Mucosa of stomach (tissue), 1 donor: ENCODE results near the gene TBC1D4.

ENCODE experiments used
- H3K27me3 ChIP-seq: one replicate; pipeline ENCODE4 v1.7.0; 2013; ENCODE audit warnings: mild to moderate bottlenecking, low read length; ENCODE audit not compliant: control insufficient read depth, insufficient read depth
- H3K36me3 ChIP-seq: one replicate; pipeline ENCODE4 v1.7.0; 2013; ENCODE audit warnings: low read length; ENCODE audit not compliant: control insufficient read depth, insufficient read depth
- H3K4me1 ChIP-seq: one replicate; pipeline ENCODE4 v1.7.0; 2013; ENCODE audit warnings: mild to moderate bottlenecking, low read length; ENCODE audit not compliant: control insufficient read depth, insufficient read depth
- H3K4me3 ChIP-seq: one replicate; pipeline ENCODE4 v1.7.0; 2013; ENCODE audit warnings: low read length
- H3K9ac ChIP-seq: one replicate; pipeline ENCODE4 v1.7.0; 2013; ENCODE audit warnings: mild to moderate bottlenecking, low read length, moderate library complexity
- H3K9me3 ChIP-seq: one replicate; pipeline ENCODE4 v1.7.0; 2013; ENCODE audit warnings: mild to moderate bottlenecking, low read length, moderate library complexity; ENCODE audit not compliant: control insufficient read depth
- donor health status: Pancreatic carcinoma.

The TBC1D4 gene

DNA sequence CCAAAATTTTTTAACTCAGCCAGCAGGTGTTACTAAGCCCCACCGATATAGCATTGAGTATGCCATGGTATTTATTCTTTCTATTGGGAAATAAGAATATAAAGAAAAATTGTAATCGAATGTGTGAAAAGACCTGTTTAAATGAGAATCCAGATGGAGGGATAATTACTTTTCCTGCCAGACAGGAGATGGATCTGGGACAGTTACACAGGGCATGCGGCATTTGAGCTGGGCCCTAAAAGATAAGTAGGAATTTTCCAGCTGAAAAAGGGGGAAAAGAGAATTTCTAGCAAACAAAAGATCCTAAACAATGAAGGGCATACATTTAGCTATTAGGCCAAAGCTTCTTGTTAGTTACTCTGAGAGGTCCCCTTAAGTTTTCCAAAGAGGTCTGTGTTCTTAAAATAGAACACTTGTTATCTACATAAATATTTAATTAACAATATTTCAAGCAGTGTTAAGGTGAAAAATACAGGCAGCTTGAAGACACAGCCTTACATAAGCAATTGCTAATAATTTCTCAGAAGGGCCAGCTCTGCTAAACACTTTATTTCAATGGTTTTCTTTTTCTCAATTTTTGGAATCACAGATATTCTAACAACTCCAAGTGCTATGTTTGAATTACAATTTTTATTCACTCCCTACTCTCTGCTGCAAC, 63.7 kb downstream of the TBC1D4 start:
- H3K9ac ChIP-seq: no peak overlapping the region

DNA sequence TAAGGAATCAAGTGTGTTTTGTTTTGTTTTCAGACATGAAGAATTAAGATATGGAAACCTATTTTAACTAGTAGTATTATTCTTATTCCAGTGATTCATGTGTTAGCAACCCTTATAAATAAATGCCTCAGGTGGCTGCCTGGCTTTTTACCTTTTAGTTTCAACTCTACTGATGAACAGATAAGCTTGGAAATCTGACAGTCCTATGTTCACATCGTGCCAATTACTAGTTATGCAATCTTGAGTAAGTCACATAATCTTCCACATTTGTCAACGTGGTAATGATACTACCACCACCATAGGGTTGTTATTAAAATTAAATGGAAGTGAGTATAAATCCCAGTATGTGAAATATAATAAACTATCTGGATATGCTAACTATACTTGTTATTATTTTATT, 64.3 kb downstream of the TBC1D4 start:
- H3K9ac ChIP-seq: no peak overlapping the region

More for the DNA sequence above, 63.7 kb downstream of the TBC1D4 start:
- no peaks in the 10 kb centered on the region for H3K27me3 ChIP-seq
- H3K9me3 ChIP-seq: no peaks in the 10 kb centered on the region
- H3K36me3 ChIP-seq: no peaks in the 10 kb centered on the region
- H3K4me1 ChIP-seq: peaks cover 10% of the 10 kb centered on the region
- no peak overlapping the region for H3K4me3 ChIP-seq

DNA sequence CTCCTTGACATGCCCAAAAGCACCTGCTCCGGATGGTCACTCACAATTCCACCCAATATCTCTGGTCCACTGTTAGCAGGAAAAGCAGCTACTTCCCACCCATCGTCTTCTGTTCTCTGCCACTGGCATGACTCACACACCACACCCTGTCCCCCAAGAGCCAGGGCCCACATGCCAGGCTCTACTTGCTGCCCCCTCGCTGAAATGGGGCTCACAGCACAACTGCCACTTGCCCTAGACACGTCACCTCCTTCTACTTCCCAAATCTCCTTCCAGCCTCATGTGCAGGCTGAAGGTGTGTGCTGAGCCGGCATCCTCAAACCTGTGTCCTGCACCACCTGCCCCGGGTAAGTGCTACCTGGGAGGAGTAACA, 65.0 kb downstream of the TBC1D4 start:
- Histone ChIP-seq H3K27me3 (no peaks in the 10 kb centered on the region), H3K4me3 (no peak overlapping the region), H3K9ac (no peak overlapping the region), H3K9me3 (no peaks in the 10 kb centered on the region), H3K4me1 (peaks cover 10% of the 10 kb centered on the region), H3K36me3 (no peaks in the 10 kb centered on the region)

More for the DNA sequence above, 64.3 kb downstream of the TBC1D4 start:
- Histone ChIP-seq H3K4me1 (peaks cover 10% of the 10 kb centered on the region), H3K36me3 (no peaks in the 10 kb centered on the region), H3K4me3 (no peak overlapping the region), H3K9me3 (no peaks in the 10 kb centered on the region), H3K27me3 (no peaks in the 10 kb centered on the region)

DNA sequence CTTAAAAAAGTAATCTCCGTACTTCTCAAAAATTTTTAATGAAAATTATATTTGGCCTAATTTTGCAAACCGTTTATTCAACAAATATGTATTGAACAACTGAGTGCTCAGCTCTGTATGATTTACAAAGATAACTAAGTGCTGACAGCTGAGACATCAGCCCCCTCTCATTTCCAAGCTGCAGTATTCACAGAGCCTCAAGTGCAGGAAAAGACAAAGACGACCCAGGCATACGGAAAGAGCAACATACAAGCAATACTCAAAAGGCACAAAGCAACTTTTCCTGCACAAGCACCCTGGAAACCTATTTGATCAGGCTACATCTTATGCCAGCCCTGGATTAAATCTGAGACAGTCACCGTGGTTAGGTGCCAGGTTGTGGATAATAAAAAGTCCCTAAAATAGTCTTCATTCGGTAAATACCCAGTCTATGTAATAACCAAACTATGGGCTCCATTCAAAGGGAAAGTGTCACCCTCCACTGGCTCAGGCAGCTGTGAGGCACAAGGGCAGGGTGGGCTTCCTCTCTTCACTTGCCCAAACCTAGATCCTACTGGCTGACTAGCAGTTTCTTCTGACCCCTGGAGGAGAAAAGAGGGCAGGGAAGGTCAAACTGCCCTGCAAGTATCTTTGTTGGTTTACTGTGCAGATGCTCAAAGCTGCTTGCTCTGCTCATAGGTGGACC, 65.5 kb downstream of the TBC1D4 start:
- Histone ChIP-seq H3K27me3 (no peaks in the 10 kb centered on the region), H3K4me1 (peaks cover 10% of the 10 kb centered on the region), H3K36me3 (no peaks in the 10 kb centered on the region), H3K9ac (no peak overlapping the region), H3K9me3 (no peaks in the 10 kb centered on the region), H3K4me3 (no peak overlapping the region)

DNA sequence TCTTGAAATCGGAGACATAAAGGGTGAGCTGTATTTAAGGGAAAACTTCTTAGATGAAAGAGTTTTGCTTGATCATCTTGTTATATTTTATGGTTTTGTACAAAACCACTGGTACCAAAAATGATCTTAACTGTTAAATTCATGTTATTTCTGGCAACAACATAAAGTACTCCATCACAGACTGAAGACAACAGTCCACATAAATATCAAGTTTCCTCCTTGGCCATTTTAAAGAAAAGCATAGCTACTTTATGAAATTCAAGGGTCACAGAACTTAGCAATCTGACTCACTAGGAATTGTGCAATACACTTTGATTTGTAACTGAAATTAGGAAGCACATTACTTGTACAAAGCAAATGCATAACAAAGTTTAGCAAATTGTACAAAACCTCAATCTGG, 66.3 kb downstream of the TBC1D4 start:
- Histone ChIP-seq H3K9me3 (no peaks in the 10 kb centered on the region), H3K27me3 (no peaks in the 10 kb centered on the region), H3K4me1 (peaks cover 10% of the 10 kb centered on the region), H3K36me3 (no peaks in the 10 kb centered on the region), H3K4me3 (no peak overlapping the region), H3K9ac (no peak overlapping the region)

DNA sequence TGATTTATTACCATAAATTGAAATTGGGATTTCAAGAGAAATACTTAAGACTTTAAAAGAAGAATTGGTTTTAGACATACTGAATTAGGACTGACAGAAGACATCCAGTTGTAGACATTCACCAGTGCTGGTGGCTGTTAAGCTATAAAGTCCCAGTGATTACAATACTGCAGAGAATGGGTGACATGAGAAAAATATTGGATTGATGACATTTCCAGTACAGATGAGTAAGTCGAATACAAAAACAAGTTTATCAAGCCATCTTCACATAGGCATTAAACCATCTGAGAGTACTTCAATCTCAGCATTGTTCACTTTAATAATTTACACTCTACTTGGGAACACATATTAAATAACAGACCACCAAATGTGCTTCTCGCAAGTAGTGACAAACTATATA, 66.8 kb downstream of the TBC1D4 start:
- H3K4me1 ChIP-seq: peaks cover 10% of the 10 kb centered on the region
- H3K9ac ChIP-seq: no peak overlapping the region
- H3K27me3 ChIP-seq: no peaks in the 10 kb centered on the region
- H3K36me3 ChIP-seq: no peaks in the 10 kb centered on the region
- H3K4me3 ChIP-seq: no peak overlapping the region
- H3K9me3 ChIP-seq: no peaks in the 10 kb centered on the region

DNA sequence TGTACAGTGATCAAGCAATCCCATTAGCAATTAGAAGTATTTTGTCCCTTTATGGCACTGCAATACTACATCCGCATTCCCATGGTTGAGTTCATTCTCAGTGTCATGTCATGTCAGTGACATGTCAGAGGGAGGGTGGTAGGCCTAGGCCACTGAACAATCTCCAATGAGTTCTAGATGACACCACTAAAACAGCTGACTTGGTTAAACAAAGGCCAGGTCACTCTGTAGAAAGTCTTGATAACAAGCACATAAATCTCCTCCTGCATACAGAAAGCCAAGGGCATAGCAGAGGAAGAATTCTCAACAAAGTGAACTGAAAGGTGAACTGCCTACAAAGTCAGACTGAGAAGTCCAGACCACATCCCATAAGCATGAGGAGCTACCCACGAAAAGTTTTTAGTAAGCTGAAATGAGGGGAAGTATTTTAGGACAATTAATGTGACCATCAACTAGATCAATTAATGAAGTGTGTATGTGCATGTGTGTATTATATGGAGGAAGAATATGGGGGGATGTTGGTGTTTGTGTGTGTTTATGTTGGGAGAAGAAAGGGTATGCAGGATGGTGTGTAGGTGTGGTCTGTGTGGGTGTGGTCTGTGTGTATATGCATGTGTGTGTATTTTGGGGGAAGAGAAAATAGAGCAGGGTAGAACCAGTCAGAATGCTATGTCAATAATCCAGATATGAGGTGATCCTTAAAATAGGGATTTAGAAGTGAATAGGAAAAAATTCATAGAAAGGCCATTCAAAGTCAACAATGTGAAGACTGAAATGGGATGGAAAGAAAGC, 67.7 kb downstream of the TBC1D4 start:
- Histone ChIP-seq H3K9me3 (no peaks in the 10 kb centered on the region), H3K4me1 (peaks cover 10% of the 10 kb centered on the region), H3K4me3 (no peak overlapping the region), H3K36me3 (no peaks in the 10 kb centered on the region), H3K27me3 (no peaks in the 10 kb centered on the region), H3K9ac (no peak overlapping the region)

DNA sequence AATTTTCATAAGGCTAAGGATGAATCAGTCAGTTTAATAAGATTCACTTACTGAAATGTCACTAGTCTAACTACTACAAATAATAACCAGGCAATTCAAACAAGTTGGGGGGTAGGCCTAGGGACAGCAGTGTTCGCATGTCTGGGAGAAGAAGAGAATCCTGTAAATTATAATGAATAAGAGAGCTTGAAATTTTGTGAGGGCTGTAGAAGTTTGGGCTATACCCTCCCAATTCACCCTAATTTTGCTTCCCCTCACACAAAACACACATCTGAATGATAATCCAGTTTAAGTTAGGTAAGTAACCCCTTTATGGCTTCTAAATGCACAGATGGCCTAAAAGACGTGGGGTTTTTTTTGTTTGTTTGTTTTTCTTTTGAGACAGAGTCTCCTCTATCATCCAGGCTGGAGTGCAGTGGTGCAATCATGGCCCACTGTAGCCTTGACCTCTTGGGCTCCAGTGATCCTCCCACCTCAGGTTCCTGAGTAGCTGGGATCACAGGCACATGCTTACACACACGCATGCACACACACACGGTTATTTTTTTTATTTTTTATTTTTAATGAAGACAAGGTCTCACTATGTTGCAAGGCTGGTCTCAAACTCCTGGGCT, 69.9 kb downstream of the TBC1D4 start:
- Histone ChIP-seq H3K9ac (no peak overlapping the region), H3K27me3 (no peaks in the 10 kb centered on the region), H3K36me3 (no peaks in the 10 kb centered on the region), H3K4me1 (peaks cover 5% of the 10 kb centered on the region), H3K9me3 (no peaks in the 10 kb centered on the region), H3K4me3 (no peak overlapping the region)

DNA sequence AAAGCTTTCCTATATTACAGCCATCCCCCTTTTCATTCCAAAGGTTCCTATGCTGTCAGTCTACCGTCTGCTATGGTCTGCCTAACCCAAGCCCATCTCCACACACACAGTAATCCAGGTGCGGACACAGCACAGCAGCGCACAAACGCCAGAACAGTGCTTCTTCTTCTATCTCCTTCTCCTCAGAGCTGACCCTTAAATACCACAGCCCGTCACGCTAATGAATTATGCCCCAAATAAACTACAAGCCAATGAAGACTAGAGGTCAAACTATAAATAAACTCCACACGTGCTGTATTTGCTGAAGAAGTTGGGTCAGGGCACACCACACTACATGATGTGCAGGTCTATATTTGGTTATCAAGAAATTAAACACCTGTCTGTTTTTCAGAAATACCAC, 71.8 kb downstream of the TBC1D4 start:
- no peaks in the 10 kb centered on the region for H3K36me3 ChIP-seq
- no peak overlapping the region for H3K4me3 ChIP-seq
- H3K27me3 ChIP-seq: no peaks in the 10 kb centered on the region
- no peaks in the 10 kb centered on the region for H3K9me3 ChIP-seq
- H3K4me1 ChIP-seq: no peaks in the 10 kb centered on the region
- no peak overlapping the region for H3K9ac ChIP-seq

DNA sequence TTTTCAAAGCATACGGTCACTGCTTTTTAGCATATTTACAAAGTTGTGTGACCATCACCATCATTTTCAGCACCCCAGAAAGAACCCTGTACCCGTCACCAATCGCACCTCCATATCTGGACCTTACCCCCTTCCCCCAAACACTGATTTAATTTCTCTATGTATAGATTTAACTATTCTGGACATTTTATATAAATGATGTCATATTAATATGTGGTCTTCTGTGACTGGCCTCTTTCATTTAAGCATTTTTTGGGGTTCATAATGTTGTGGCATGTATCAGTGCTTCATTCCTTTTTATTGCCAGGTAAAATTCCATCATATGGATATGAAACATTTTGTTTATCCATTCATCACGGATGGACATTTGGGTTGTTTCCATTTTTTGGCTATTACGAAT, 74.0 kb downstream of the TBC1D4 start:
- Histone ChIP-seq H3K36me3 (no peaks in the 10 kb centered on the region), H3K9ac (no peak overlapping the region), H3K4me3 (no peak overlapping the region), H3K27me3 (no peaks in the 10 kb centered on the region), H3K4me1 (no peaks in the 10 kb centered on the region), H3K9me3 (no peaks in the 10 kb centered on the region)

DNA sequence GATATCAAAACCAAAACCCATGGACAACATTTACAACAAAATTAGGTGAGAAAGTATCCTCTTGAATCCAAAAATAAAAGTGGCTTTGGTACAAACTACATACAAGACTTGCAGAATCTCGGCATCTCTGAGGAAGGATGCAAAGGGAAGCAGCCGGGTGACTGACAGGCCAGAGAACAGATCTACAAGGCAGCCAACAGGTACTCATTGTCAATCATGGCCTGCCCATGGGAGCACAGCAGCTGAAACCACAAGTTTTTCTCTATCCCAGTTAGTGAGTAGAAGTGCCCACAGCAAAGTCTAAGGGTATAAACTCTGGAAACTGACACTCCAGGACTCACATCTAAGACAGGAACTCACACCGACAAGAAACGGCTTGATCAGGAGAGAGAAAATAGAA, 74.5 kb downstream of the TBC1D4 start:
- no peaks in the 10 kb centered on the region for H3K36me3 ChIP-seq
- H3K9me3 ChIP-seq: no peaks in the 10 kb centered on the region
- H3K9ac ChIP-seq: no peak overlapping the region
- no peaks in the 10 kb centered on the region for H3K27me3 ChIP-seq
- no peaks in the 10 kb centered on the region for H3K4me1 ChIP-seq
- no peak overlapping the region for H3K4me3 ChIP-seq
